Stimulated activated naive CD8-positive, alpha-beta T cell treated with anti-CD3 and anti-CD28 coated beads, Interleukin-15, Interleukin-2, amounts not matched to agents 100 U/mL and 50 U/mL, for 24 hours (primary cell): ENCODE data around the gene MAGOHB.
"Not testable (repeated sequence)": the region's sequence is repeated elsewhere in the genome, so short reads cannot be mapped to it uniquely, and the experiment has no call there.

Source experiments
- ATAC-seq: fragments of 150-1000 bp; cut with Tn5 transposase; one replicate; pipeline ENCODE4 v1.10.0; 2021
- DNase-seq: peaks from one replicate; pipeline ENCODE4 v3.0.0; 2021

The MAGOHB gene

GRCh38 chr12:10612110-10612509 is 1.3 kb downstream of the MAGOHB start:
- DNase-seq (no peak), ATAC-seq (no peak)

GRCh38 chr12:10611258-10611657 is 2.2 kb downstream of the MAGOHB start:
- not testable (repeated sequence) for ATAC-seq, DNase-seq

- ATAC-seq (no peak), DNase-seq (no peak)
These were observed 3.2 kb downstream of the MAGOHB start for GRCh38 chr12:10610188-10610587.

GRCh38 chr12:10607885-10608458 is 5.4 kb downstream of the MAGOHB start:
- peak; percentile 9 for DNase-seq
- ATAC-seq = no peak

GRCh38 chr12:10601860-10602259 is 11.5 kb downstream of the MAGOHB start:
- DNase-seq (no peak), ATAC-seq (peak; percentile 23)

- ATAC-seq = no peak
- no peak for DNase-seq
These were observed 12.4 kb downstream of the MAGOHB start for GRCh38 chr12:10600988-10601387.

GRCh38 chr12:10595881-10596280 is 17.5 kb downstream of the MAGOHB start:
- DNase-seq (no peak), ATAC-seq (no peak)

- ATAC-seq = no peak
These were observed 22.4 kb downstream of the MAGOHB start for GRCh38 chr12:10590966-10591365.

GRCh38 chr12:10584415-10584814 is 29.0 kb downstream of the MAGOHB start:
- ATAC-seq (no peak), DNase-seq (no peak)

More at GRCh38 chr12:10590966-10591365, 22.4 kb downstream of the MAGOHB start:
- DNase-seq = no peak

GRCh38 chr12:10582704-10583103 is 30.7 kb downstream of the MAGOHB start:
- DNase-seq (no peak), ATAC-seq (no peak)

GRCh38 chr12:10582133-10582532 is 31.3 kb downstream of the MAGOHB start:
- DNase-seq, ATAC-seq: not testable (repeated sequence)

GRCh38 chr12:10574307-10574706 is 39.1 kb downstream of the MAGOHB start:
- DNase-seq (no peak), ATAC-seq (no peak)

GRCh38 chr12:10572021-10572490 is 41.4 kb downstream of the MAGOHB start:
- not testable (repeated sequence) for DNase-seq, ATAC-seq

- no peak for ATAC-seq
These were observed 42.3 kb downstream of the MAGOHB start for GRCh38 chr12:10571141-10571540.

GRCh38 chr12:10567813-10568212 is 45.6 kb downstream of the MAGOHB start:
- ATAC-seq (no peak), DNase-seq (no peak)

More at GRCh38 chr12:10571141-10571540, 42.3 kb downstream of the MAGOHB start:
- DNase-seq = no peak

- DNase-seq = no peak
- no peak for ATAC-seq
These were observed 49.4 kb downstream of the MAGOHB start for GRCh38 chr12:10563966-10564365.

GRCh38 chr12:10563002-10563401 is 50.4 kb downstream of the MAGOHB start:
- DNase-seq = no peak
- ATAC-seq = peak; percentile 26

GRCh38 chr12:10562306-10562933 is 51.0 kb downstream of the MAGOHB start:
- ATAC-seq (no peak), DNase-seq (no peak)

- ATAC-seq (peak; percentile 45), DNase-seq (peak; percentile 46)
These were observed 54.2 kb downstream of the MAGOHB start for GRCh38 chr12:10559244-10559643.

- no peak for DNase-seq
- no peak for ATAC-seq
These were observed 54.6 kb downstream of the MAGOHB start for GRCh38 chr12:10558789-10559188.

GRCh38 chr12:10558301-10558700 is 55.1 kb downstream of the MAGOHB start:
- DNase-seq (no peak), ATAC-seq (peak; percentile 55)

GRCh38 chr12:10557766-10558165 is 55.6 kb downstream of the MAGOHB start:
- DNase-seq = no peak
- no peak for ATAC-seq

GRCh38 chr12:10557329-10557728 is 56.1 kb downstream of the MAGOHB start:
- ATAC-seq (no peak), DNase-seq (no peak)
